NCI-H1105 (cell line): ENCODE data around the gene PHF13.
"Not testable (repeated sequence)": the region's sequence is repeated elsewhere in the genome, so short reads cannot be mapped to it uniquely, and the experiment has no call there.

Experiments used
- DNase-seq: peaks from one replicate; lab custom pipeline; 2025; lab: John Stamatoyannopoulos, UW

The PHF13 gene

DNA sequence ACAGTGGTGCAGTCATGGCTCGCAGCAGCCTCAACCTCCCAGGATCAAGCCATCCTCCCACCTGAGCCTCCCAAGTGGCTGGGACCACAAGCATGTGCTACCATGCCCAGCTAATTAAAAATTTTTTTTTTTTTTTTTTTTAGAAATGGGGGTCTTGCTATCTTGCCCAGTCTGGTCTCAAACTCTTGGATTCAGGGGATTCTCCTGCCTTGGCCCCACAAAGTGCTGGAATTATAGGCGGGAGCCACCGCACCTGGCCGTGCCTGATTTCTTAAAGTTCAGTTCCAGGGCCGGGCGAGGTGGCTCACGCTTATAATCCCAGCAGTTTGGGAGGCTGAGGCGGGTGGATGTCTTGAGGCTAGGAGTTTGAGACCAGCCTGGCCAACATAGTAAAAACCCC lies 17.5 kb downstream of the PHF13 start:
- no peak for DNase-seq

DNA sequence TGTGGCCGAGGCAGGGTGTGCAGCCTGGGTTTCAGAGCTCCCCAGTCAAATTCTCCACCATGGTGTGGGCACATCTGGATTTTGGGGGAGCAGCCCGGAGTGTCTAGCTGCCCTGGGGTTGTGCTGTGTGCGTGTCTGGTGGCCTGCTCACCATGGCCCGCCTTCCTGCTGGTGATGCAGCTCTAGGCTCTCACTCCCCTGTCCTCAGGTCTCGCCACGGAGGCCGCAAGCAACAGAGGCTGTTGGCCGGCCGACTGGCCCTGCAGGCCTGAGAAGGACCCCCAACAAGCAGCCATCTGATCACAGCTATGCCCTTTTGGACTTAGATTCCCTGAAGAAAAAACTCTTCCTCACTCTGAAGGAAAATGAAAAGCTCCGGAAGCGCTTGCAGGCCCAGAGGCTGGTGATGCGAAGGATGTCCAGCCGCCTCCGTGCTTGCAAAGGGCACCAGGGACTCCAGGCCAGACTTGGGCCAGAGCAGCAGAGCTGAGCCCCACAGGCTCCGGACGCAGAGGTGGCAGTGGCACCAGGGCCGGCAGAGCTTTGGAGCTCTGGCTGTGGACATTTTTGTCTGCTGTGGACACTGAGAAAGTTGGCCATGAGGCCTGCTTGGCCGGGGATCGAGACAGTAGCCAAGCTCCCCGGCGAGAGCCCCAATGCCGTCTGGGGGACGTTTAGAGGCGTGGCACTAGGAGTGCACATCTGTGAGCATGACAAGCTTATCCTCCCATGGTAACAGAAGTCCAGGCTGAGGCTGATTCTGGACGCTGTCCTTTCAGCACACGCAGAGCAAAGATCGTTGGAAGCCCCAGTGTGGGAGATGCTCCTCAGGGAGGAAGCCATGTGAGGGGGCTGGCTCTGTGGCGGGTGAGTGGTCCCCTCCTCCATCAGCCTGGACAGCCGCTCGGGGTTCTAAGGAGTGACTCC lies 19.3 kb downstream of the PHF13 start:
- no peak for DNase-seq

DNA sequence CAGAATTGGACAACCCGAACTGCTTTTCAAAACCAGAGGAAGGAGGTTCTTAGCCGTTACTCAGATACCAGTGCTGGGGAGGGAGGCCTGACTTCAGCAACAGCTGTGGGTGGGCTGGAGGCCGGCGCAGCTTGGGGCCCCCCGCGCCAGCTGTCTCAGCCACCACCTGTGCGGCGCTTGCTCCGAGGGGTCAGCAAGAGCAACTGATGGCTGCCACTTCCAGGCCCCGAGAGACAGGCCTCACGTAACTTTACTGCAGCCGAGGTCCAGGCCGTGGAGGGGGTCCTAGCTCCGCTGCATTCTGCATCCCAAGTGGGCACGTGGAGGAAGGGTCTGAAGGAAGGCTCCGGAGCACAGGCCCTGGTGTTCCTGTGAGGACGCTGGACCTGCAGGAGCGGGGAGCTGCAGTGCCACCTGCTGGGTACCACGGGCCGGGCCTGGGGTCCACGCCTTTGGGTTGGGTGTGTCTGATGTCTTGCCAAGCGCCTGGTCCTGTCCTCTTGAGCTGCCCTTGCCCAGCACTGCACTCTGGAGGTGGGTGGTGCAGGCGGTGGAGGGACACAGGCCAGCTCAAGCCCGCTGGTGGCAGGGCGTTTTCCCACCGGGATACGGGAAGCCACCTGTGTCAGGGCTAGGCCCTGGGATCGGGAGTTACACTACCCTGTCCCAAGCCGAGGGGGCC lies 21.0 kb downstream of the PHF13 start:
- peak; percentile 13 for DNase-seq

DNA sequence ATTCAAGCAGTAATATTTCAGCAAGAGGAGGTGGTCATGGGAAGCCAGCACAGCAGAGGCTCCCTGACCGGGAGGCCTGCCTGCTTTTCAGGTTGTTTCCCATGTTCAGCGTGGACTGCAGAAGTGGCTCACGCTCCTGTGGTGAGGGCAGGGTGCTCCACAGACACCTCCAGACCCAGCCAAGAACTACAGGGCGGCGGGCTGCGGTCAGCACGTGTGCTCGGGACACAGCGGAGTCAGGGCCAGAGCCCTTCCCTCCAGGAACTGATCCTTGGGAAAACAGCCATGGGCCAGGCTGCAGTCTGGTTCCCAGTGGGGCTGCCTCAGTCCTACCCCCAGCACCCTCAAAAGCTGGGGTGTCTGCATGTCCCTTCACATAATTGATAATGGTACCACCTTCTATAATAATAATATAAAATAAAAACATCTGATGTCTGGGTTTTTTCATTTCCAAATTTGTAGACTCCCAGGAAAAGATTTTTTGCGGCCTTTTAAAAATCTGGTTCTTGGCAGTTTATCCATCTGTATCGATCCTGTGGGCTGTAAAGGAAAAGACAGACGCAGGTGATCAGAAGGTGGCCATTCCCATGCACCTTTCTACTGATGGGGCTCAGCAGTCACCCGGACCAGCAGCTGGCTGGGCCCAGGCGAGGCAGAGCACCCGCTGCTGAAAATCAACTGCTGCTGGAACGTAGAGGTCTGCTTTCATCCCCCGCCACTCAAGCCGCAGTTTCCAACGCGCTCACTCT lies 21.8 kb downstream of the PHF13 start:
- no peak for DNase-seq

DNA sequence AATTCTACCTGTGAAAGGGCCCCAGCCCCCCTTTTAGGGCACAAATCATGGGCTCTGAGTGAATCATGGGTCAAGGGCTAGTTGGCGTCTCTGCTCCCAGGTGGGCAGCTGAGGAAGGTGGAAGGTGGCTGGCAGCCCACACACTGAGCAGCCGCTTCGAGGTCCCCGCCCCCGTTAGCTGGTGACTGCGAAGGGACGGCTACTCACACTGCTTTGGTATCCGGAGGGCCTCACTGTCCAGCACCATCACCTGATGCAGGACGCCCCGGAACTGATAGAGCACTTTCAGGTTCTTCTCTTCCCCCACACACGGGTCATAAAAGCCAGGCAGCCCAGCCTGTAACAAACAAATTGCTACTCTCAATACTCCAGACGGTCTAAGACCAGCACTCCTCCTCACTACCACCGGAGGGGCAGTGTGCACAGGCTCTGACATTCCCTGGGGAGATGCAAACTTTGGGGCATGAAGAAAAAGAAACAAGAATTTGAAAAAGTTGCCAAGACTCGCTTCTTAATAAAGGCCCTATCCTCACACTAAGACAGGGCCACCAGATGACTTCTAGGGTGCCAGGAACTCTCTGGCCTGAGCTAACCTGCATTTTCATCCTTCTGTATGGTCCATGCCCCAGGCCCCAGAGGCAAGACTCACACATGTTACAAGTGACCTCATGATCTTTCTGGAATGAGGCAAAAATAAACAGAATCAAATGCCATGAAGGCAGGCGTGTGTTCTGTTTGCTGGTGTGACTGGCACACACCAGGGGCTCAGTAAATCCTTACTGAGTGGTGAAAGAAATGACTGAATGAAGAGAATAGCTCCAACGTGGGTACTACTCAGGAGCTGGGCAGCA lies 22.6 kb downstream of the PHF13 start:
- DNase-seq: no peak

DNA sequence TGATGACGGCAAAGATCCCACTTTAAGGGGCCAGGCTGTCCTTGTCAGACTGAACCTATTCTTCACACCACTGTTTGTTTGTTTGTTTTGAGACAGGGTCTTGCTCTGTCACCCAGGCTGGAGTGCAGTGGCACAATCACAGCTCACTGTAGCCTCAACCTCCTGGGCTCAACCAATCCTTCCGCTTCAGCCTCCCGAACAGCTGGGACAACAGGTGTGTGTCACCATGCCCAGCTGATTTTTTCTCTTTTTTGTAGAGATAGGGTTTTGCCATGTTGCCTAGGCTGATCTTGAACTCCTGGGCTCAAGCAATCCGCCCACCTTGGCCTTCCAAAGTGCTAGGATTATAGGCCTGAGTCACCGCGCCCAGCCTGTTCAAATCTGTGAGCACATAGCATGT lies 23.2 kb downstream of the PHF13 start:
- DNase-seq: not testable (repeated sequence)

DNA sequence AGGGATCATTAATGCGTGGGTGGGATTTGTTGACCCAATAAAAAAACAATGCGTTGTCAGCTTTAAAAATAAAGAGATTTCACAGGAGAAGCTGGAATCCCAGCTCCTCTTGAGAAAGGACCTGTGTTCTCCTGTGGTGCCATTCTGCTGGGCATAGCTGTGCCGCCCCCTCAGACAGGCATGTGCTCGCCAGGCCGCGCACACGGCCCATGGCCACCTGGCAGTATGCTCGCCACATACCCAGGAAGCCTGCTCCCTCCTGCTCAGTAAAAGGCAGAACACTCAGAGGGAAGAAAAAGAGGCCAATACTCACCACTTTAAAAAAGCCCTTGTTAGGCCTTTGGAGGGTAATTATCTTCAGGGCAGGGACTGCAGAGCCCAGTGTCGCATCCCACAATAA lies 24.2 kb downstream of the PHF13 start:
- DNase-seq: no peak

DNA sequence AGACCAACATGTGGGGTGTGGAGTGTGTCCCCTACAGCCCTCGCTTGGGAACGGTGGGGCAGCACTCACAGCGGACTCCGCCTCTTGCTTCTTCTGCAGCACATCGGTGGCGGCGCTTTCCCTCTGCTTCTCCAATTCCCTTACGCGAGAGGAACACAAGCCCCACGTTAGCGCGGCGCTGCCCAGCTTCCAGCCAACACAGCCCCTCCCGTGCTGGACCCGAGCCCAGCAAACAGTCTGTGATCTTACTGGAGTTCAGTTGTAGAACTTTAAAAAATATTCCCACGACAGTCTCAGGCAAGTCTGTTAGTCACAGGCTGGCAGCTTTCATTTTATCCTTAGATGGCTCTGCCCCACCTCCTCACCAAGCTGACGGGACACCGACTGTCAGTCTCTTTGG lies 24.7 kb downstream of the PHF13 start:
- DNase-seq: no peak

DNA sequence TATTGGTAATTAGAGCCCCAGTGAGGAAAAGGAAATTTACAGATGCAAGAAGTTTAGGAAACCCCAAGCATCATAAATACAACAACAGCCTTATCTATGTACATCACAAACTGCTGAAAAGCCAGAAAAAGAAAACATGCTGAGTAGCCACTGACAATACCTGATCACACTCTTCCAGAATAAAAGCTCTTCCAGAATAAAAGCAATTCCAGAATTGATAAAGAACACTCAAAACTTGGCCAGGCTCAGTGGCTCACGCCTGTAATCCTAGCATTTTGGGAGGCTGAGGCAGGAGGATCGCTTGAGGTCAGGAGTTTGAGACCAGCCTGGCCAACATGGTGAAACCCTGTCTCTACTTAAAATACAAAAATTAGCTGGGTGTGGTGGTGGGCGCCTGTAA lies 27.3 kb downstream of the PHF13 start:
- not testable (repeated sequence) for DNase-seq

DNA sequence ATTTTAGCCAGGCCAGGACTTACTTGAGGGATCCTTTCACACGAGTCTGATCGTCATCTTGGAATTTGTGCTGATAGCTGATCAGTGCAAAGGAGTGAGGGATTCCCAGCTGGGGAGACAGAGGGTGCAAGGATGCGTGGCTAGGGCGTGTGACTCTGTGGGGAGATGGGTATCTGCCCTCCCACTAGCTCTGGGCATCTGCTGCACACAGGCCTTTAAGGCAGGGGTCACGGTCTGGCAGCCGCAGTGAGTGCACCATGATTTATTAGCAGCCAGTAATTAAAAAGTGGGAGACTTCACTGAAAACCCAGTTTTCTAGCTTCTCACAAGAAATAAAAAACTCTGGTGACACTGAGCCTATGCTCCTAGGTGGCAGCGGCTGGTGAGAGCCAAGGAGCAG lies 31.5 kb downstream of the PHF13 start:
- no peak for DNase-seq

DNA sequence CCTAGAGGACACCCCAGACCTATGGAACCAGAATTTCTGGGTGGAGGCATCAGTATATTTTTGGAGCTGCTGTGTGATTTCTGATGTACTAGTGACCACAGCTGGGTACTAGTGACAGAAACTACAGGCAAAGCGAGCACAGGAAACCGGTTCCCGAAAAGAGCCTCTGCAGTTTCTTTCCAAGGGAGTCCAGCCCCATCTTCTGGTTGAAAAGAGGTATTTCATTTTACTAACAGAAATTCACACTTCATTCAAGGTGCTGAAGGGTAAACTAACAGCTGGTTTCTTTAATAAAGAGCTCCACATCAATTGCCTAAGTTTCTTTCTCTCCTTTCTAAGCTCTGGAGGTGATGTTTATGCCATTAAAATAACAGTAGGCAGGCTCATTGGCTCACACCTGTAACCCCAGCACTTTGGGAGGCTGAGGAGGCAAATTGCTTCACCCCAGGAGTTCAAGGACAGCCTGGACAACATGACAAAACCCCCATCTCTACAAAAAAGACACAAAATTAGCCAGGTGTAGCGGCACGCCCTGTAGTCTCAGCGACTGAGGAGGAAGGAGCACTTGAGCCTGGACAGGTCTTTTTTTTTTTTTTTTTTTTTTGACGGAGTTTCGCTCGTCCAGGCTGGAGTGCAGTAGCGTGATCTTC lies 33.1 kb downstream of the PHF13 start:
- DNase-seq: peak; percentile 11

DNA sequence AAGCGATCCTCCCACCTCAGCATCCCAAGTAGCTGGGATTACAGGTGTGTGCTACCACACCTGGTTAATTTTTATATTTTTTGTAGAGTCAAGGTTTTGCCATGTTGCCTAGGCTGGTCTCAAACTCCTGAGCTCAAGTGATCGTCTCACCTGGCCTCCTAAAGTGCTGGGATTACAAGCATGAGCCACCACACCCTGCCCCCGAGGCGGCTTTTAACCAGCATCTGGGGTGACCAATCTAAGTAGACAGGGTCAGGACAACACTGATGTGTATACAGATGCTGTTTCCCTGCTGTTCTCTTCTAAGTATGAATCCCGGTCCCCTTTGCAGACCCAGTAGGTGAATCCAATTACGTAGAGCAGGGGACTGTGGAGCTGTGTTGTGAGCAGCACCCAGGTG lies 35.0 kb downstream of the PHF13 start:
- DNase-seq: no peak

DNA sequence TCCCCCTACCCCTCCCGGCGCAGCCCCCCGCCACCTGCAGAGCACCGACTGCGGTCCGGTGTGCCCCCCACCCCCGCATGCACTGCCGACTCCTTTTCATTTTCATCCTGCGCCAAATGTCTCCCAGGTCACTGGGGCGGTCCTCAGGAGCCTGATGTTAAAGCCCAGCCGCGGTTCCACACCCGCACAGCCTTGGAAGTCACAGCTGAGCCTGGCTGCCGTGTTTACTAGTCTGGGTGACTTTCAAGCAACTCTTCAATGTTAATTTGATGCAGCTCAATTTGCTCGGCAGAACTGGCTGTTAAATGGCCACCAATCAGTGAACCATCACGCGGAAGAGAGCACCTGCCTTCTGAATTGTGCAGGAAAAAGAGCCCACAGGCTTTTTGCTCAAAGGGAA lies 38.4 kb downstream of the PHF13 start:
- no peak for DNase-seq

DNA sequence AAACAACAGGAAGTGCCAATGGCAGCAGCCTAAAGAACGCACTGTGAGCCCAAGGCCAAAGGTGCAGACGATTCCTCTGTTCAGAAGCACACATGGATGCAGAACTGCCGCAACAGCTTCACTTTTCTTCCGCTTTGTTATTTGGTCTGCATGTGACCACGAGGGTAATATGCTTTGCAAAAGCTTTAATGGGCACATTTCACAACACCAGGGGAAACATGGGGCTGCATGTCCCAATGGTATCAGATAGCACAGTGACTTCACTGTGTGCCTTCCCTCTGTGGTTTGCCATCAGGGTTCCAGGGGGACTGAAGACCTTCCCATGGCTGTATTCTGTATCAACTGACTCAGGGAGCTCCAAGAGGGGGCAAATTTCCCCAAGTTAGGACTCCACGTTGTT lies 39.5 kb downstream of the PHF13 start:
- DNase-seq: no peak

DNA sequence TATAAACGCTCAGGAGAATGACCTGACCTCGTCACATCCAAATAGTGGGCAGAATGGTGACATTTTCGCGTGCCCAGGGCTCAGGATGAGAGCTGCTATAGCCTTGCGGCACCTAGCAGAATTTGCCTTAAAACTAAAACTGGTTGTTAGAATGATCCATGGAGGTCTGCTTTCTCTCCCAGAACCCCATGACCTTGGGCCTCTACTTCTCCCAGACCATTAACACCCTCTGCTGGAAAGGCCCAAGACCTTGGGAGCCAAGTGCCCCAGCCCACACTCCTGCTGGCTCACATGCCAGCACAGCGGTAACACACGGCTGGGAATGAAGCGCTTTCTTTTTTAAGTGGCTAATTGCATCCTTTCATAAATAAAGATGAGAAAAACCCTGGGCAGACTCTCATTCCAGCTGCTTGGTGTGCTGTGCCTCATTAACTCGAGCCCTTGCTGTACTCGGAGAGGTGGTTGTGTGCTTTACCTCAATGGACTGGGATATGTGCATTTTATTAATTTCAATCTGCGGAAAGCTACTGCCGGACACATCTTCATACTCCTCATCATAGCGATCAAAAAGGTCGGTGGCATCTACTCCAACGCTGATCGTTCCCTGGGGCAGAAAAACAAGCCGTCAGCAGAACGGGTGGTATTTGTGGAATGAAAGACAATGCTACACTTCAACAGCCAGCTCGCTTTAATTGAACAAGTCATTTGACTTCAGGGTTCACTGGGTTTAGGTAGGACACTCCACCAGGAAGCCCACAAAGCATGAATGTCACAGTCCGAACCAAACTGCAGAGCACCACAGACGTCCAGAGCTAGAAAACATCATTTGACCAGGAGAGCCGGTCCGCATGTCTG lies 40.1 kb downstream of the PHF13 start:
- no peak for DNase-seq

DNA sequence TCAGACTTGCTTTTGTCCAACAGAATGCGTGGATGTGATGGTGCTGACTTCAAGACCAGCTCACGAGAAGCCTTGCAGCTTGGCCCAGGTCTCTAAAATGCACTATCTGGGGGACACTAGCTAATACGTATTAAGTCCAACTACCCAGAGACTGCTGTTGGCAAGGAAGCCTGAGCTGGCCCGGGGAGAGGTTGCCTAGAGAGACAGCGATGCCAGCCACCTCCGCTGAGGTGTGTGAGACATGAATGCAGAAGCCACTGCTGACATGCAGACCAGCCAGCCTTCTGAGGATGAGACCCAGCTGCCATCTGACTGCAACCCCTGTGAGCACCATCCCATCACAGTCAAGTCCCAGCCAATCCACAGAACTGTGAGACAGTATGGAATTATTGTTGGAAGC lies 43.6 kb downstream of the PHF13 start:
- no peak for DNase-seq

DNA sequence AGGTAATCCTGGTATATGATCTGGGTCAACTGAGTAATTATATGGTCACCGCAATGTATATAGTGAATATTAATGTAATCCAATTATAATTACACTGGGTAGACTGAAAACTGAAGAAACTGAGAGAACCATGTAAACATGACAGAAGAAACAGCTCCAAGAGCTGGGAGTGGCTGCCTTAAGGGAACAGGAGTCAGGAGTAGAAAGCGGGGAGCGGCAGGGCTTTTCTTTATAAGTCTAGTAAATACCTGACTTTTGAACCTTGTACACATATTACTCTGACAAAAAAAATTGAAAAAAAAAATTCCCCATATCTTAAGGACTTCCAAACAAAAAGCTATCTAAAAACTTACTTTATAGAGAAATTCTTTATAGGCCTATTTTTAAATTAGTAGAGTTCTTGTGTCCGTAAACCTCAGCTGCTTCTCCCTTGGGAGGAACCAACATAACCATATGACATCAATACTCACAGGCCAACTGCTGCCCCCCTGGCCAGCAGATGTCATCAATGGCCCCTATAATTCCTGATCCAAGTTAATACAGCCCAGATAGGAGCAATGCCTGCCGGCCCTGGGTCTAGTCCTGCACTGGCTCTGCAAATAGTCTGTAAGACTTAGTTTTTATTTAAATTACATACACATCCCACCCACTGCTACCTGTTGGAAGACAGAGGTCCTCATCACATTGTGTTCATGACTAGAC lies 45.0 kb downstream of the PHF13 start:
- DNase-seq: no peak

DNA sequence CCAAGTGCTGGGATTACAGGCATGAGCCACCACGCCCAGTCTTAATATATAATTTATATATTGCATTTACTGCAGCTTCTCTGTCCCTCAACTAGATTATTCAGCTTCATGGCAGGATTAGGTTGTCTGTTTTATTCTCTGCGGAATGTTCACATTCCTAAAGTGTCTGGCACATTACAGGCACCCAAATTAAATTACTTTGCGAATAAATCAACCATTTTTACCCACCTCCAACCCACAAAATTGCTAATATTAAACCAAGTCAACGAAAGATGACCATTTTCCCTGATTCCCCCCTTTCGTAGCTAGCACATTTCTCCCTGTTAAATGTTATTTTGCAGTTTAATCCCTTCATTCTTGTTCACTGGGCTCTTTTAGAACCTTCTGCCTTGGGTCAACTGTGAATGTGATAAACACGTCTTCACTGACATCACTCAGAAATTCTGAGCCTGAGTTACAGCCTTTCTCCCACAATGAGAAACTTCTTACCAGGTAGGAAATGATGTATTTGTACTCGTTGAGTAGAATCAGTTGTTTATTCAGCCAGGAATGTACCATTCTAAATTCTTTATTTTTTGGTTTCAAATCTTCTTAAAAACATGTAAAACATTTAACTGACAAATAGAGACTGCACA lies 47.0 kb downstream of the PHF13 start:
- no peak for DNase-seq

DNA sequence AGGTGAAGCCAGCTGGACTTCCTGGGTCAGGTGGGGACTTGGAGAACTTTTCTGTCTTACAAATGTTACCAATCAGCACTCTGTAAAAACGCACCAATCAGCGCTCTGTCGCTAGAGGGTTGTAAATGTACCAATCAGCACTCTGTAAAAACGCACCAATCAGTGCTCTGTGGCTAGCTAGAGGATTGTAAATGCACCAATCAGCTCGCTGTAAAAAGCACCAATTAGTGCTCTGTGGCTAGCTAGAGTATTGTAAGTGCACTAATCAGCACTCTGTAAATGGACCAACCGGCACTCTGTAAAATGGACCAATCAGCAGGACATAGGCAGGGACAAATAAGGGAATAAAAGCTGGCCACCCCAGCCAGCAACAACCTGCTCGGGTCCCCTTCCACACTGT lies 48.9 kb downstream of the PHF13 start:
- DNase-seq: not testable (repeated sequence)
